Right lobe of liver (tissue), 4 donors: ENCODE data around the gene KAZN.

ENCODE experiments used
- CTCF ChIP-seq, 4 donors: fragments of 200-600 bp in 3 of 4; fragments of 450-650 bp in 1 of 4; IDR thresholded peaks; one replicate each; pipeline versions ENCODE4 v1.5.1 to v1.8.0; 2016 to 2022; ENCODE audit warnings: antibody characterized with exemption in 4 of 4, mild to moderate bottlenecking in 2 of 4
- POLR2A ChIP-seq: fragments of 450-650 bp; IDR thresholded peaks from one replicate; pipeline ENCODE4 v1.6.1; 2017; ENCODE audit warnings: antibody characterized with exemption, mild to moderate bottlenecking
- donor health status: DM: no; HTN: no; CAD: no.
- donor health status: DM: no; HTN: no; CAD: no.
- donor health status: DM: no; HTN: yes; CAD: no.

GRCh38 chr1:15077384-15077783 lies 478.9 kb downstream of the KAZN start:
- TF ChIP-seq CTCF (IDR thresholded peaks at IDR 0.05), result no peak
- no peak for TF ChIP-seq POLR2A
